ENCODE data around the gene PNLIPRP3.

Gene PNLIPRP3

GRCh38 chr10:116451711-116452337 lies 24.2 kb downstream of the PNLIPRP3 start:
- DNase-seq, result peak in 3 of 4 experiments; percentile 9 to 55 (median 54)

- no peak for DNase-seq
Measured at GRCh38 chr10:116452338-116452720, 24.7 kb downstream of the PNLIPRP3 start.

- DNase-seq, result peak in 3 of 4 experiments; percentile 43 to 65 (median 44)
Measured at GRCh38 chr10:116457488-116457887, 29.8 kb downstream of the PNLIPRP3 start.

GRCh38 chr10:116460219-116460618 lies 32.6 kb downstream of the PNLIPRP3 start:
- DNase-seq, result no peak

GRCh38 chr10:116461680-116462079 lies 34.0 kb downstream of the PNLIPRP3 start:
- no peak for DNase-seq

GRCh38 chr10:116464257-116464656 lies 36.6 kb downstream of the PNLIPRP3 start:
- DNase-seq, result no peak

GRCh38 chr10:116465546-116465945 lies 37.9 kb downstream of the PNLIPRP3 start:
- DNase-seq, result peak; percentile 26 to 65 (median 59)

GRCh38 chr10:116466715-116467422 lies 39.2 kb downstream of the PNLIPRP3 start:
- no peak for DNase-seq

GRCh38 chr10:116469437-116469836 lies 41.8 kb downstream of the PNLIPRP3 start:
- no peak for DNase-seq

- DNase-seq, result no peak
Measured at GRCh38 chr10:116470071-116470470, 42.4 kb downstream of the PNLIPRP3 start.

GRCh38 chr10:116470768-116471415 lies 43.2 kb downstream of the PNLIPRP3 start:
- peak; percentile 20 to 49 (median 44) for DNase-seq

GRCh38 chr10:116472891-116473290 lies 45.2 kb downstream of the PNLIPRP3 start:
- peak; percentile 12 to 73 (median 38) for DNase-seq

GRCh38 chr10:116475866-116476265 lies 48.2 kb downstream of the PNLIPRP3 start:
- no peak for DNase-seq

GRCh38 chr10:116476461-116476860 lies 48.8 kb downstream of the PNLIPRP3 start:
- no peak for DNase-seq

- no peak for DNase-seq
Measured at GRCh38 chr10:116477986-116478664, 50.5 kb downstream of the PNLIPRP3 start.

GRCh38 chr10:116486770-116487448 lies 59.3 kb downstream of the PNLIPRP3 start:
- no peak for DNase-seq

- DNase-seq, result no peak
Measured at GRCh38 chr10:116487522-116488430, 60.1 kb downstream of the PNLIPRP3 start.

GRCh38 chr10:116489460-116489859 lies 61.8 kb downstream of the PNLIPRP3 start:
- no peak for DNase-seq

GRCh38 chr10:116490028-116490662 lies 62.5 kb downstream of the PNLIPRP3 start:
- DNase-seq, result peak; percentile 44 to 79 (median 53)

- DNase-seq, result no peak
Measured at GRCh38 chr10:116504786-116505185, 77.1 kb downstream of the PNLIPRP3 start.

- DNase-seq, result no peak
Measured at GRCh38 chr10:116510565-116510964, 82.9 kb downstream of the PNLIPRP3 start.

Data from suppressor macrophage (primary cell).